NT2/D1 (cell line): ENCODE data around the gene TREH.

Experiments
- DNase-seq: peaks from one replicate; pipeline ENCODE4 v3.0.0-alpha.2; 2011; ENCODE audit warnings: low read depth, low spot score
- H3K27me3 ChIP-seq: 2 replicates; pipeline ENCODE4 v1.6.0; 2011; ENCODE audit warnings: mild to moderate bottlenecking; ENCODE audit not compliant: insufficient read length, insufficient read depth
- H3K36me3 ChIP-seq: 2 replicates; pipeline ENCODE4 v1.6.1; 2011; ENCODE audit warnings: mild to moderate bottlenecking, low read length, mixed read lengths; ENCODE audit not compliant: insufficient read depth, insufficient read length
- H3K4me1 ChIP-seq: 2 replicates; pipeline ENCODE4 v1.5.1; 2011; ENCODE audit not compliant: insufficient read depth, insufficient read length
- H3K4me3 ChIP-seq: 2 replicates; pipeline ENCODE4 v1.5.1; 2011; ENCODE audit warnings: low read depth; ENCODE audit not compliant: insufficient read length
- H3K9ac ChIP-seq: 2 replicates; pipeline ENCODE4 v1.6.0; 2011; ENCODE audit warnings: low read depth; ENCODE audit not compliant: insufficient read length
- H3K9me3 ChIP-seq: 2 replicates; pipeline ENCODE4 v1.5.1; 2011; ENCODE audit warnings: mild to moderate bottlenecking, low read length; ENCODE audit not compliant: insufficient read depth
- SUZ12 ChIP-seq: IDR thresholded peaks from 2 replicates; pipeline ENCODE4 v1.6.1; 2011; ENCODE audit not compliant: insufficient read length, insufficient read depth; ENCODE audit errors: extremely low read depth
- YY1 ChIP-seq: IDR thresholded peaks from 2 replicates; pipeline ENCODE4 v1.6.1; 2011; ENCODE audit not compliant: insufficient read length, insufficient read depth
- ZNF274 ChIP-seq: IDR thresholded peaks from 2 replicates; pipeline ENCODE4 v1.6.1; 2011; ENCODE audit warnings: mild to moderate bottlenecking, low read depth, low read length

TREH gene

DNA sequence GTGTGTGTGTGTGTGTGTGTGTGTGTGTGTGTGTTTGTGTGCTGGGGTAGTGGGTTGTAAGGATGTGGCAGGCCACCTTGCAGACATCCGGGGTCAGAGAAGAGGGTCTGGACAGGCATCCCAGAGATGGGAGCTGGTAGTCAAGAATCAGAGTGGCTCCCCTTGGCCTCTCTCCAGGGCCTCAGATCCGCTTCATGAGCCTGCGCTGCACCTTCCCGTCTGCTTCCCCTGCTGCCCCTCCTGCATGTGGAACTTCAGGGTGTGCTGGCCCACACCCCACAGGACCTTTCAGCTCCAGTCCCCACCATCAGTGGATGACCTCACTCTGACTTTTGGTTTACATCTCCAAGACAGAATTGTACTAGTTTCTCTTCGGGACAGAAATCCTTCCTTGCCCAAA, 31.2 kb downstream of the TREH start:
- Histone ChIP-seq H3K9ac (no peak overlapping the region), H3K27me3 (no peaks in the 10 kb centered on the region), H3K4me1 (no peaks in the 10 kb centered on the region), H3K36me3 (peaks cover 88% of the 10 kb centered on the region), H3K9me3 (no peaks in the 10 kb centered on the region), H3K4me3 (no peak overlapping the region)
- no peak for TF ChIP-seq SUZ12
- TF ChIP-seq YY1, result no peak
- TF ChIP-seq ZNF274, result no peak
- no peak for DNase-seq

DNA sequence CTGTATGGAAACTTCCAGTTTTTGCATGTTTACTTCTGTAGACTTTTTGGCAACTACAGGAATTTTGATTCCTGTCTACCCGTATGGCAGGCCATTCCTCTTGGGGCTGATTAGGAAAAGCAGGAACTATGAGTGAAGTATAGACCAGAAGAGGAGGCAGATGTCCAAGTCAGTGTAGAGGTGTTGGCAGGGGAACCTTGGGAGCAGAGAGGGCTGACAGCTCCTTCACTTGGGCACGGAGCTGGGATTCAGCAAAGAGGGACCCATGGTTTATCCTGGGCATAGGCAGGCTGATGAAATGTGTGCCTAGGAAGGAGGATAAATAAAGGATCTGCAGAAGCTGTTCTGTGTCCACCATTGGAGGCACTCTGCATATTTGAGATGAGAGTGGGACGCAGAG, 33.1 kb downstream of the TREH start:
- H3K4me3 ChIP-seq, result no peak overlapping the region
- H3K9ac ChIP-seq, result no peak overlapping the region
- no peaks in the 10 kb centered on the region for H3K27me3 ChIP-seq
- no peaks in the 10 kb centered on the region for H3K9me3 ChIP-seq
- peaks cover 87% of the 10 kb centered on the region for H3K36me3 ChIP-seq
- no peak for DNase-seq
- TF ChIP-seq SUZ12 (no peak), ZNF274 (no peak), YY1 (no peak)
- H3K4me1 ChIP-seq, result peaks cover 1% of the 10 kb centered on the region

GRCh38 chr11:118645066-118645715, 34.3 kb downstream of the TREH start:
- Histone ChIP-seq H3K27me3 (no peaks in the 10 kb centered on the region), H3K9ac (no peak overlapping the region), H3K9me3 (no peaks in the 10 kb centered on the region), H3K4me3 (no peak overlapping the region), H3K4me1 (peaks cover 1% of the 10 kb centered on the region), H3K36me3 (peaks cover 89% of the 10 kb centered on the region)
- DNase-seq, result no peak
- TF ChIP-seq ZNF274, result no peak
- no peak for TF ChIP-seq SUZ12
- no peak for TF ChIP-seq YY1

GRCh38 chr11:118644496-118644895, 35.0 kb downstream of the TREH start:
- Histone ChIP-seq H3K9ac (no peak overlapping the region), H3K4me1 (peaks cover 1% of the 10 kb centered on the region), H3K4me3 (no peak overlapping the region), H3K27me3 (no peaks in the 10 kb centered on the region), H3K36me3 (peaks cover 88% of the 10 kb centered on the region), H3K9me3 (no peaks in the 10 kb centered on the region)
- TF ChIP-seq ZNF274 (no peak), YY1 (no peak), SUZ12 (no peak)
- DNase-seq, result no peak

DNA sequence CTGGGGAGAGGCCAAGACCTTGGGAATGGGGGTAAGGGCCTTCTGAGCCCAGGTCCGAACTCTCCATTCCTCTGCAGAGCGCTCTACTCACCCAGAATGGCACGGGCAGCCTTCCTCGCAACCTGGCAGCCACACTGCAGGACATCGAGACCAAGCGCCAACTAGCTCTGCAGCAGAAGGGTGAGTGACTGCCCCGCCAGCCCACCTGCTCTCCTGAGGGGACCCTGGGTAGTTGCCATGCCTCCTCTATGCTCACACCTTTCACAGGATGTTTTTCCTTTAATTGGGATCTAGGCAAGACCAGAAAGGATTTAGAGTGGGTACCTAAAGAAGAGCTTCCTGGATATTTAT, 35.5 kb downstream of the TREH start:
- TF ChIP-seq SUZ12 (no peak), YY1 (no peak), ZNF274 (no peak)
- H3K9ac ChIP-seq, result no peak overlapping the region
- H3K36me3 ChIP-seq, result peaks cover 88% of the 10 kb centered on the region

GRCh38 chr11:118643142-118643994, 36.1 kb downstream of the TREH start:
- peaks cover 88% of the 10 kb centered on the region for H3K36me3 ChIP-seq

More for the DNA sequence above, 35.5 kb downstream of the TREH start:
- Histone ChIP-seq H3K9me3 (no peaks in the 10 kb centered on the region), H3K4me3 (no peak overlapping the region), H3K4me1 (peaks cover 1% of the 10 kb centered on the region), H3K27me3 (no peaks in the 10 kb centered on the region)
- no peak for DNase-seq

GRCh38 chr11:118641397-118642019, 37.9 kb downstream of the TREH start:
- Histone ChIP-seq H3K4me3 (no peak overlapping the region), H3K9me3 (no peaks in the 10 kb centered on the region), H3K4me1 (peaks cover 1% of the 10 kb centered on the region), H3K36me3 (peaks cover 92% of the 10 kb centered on the region), H3K27me3 (no peaks in the 10 kb centered on the region), H3K9ac (no peak overlapping the region)
- TF ChIP-seq YY1 (no peak), SUZ12 (no peak), ZNF274 (no peak)
- no peak for DNase-seq

More at GRCh38 chr11:118643142-118643994, 36.1 kb downstream of the TREH start:
- Histone ChIP-seq H3K4me3 (no peak overlapping the region), H3K9ac (no peak overlapping the region), H3K4me1 (peaks cover 1% of the 10 kb centered on the region), H3K27me3 (no peaks in the 10 kb centered on the region), H3K9me3 (no peaks in the 10 kb centered on the region)
- TF ChIP-seq SUZ12 (no peak), YY1 (no peak), ZNF274 (no peak)
- DNase-seq, result no peak
